GM19438 (cell line): ENCODE results near the gene PSEN2.
A peak's percentile ranks its signal among the peaks of the same experiment; 100 is the strongest.

Source experiments
- ATAC-seq: cut with Tn5 transposase; IDR thresholded peaks from one replicate; pipeline ENCODE4 v1.9.1; 2021; ENCODE audit warnings: low read depth; ENCODE audit not compliant: unreplicated experiment

Gene PSEN2

DNA sequence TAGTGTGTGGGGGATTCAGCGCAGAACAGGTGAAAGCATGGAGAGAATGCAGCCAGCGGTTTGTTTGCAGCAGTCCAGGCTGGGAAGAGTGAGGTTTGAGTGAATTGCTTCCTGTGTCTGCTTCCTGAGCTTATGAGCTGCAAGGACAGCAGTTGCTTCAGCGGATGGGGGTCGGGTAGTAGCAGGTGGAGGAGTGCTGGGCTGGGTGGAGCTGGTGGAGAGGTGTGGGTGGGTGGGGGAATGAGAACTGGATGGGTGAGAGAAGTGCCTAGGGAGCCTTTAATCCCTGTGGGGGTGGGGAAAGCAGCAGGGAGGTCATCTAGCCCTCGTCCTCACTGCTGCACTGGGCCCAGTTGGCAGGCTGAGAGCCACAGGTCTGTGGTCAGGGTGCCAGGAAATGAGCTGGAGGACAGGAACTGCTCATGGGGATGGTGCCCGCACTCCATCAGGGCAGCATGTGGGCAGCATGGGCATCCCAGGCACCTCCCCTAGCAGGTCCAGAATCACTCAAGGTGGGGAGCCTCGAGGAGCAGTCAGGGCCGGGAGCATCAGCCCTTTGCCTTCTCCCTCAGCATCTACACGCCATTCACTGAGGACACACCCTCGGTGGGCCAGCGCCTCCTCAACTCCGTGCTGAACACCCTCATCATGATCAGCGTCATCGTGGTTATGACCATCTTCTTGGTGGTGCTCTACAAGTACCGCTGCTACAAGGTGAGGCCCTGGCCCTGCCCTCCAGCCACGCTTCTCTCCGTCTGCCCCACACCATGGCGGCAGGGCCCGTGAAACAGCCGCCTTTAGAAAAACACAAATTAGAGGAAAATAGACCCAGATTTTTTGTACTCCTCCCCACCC is 14.8 kb downstream of the PSEN2 start:
- no peak for ATAC-seq

DNA sequence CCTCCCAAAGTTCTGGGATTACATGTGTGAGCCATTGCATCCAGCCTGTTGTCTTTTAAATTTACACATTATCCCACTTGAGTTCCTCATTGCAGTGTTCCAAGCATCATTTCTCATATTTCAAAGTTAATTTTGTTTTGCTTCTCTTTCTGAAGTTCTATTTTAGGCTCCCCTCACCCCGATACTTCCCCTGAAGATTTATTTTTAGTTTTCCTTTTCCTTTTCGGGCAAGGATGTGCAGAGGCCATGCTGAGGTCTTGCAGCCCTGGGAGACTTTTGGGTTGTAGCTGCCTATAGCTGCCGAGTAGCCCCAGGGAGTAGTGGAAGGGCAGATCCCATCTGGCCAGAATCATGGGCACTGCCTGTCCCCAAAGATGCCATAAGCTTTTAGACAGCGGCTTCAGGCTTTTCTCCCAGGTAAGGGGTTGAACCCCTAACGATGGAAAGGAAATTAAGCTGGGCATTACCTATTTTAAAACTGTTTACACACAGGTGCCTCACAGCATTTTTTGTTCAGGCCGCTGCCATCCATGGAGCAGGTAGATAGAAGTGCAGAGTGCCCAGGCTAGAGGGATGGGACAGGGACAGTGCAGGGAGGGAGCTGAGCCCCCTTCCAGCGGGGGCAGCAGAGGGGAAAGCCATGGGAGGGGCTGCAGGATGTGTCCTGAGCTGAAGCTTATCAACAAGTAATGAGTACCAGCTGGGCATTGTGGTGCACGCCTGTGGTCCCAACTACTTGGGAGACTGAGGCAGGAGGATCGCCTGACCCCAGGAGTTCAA is 15.9 kb downstream of the PSEN2 start:
- ATAC-seq = no peak

DNA sequence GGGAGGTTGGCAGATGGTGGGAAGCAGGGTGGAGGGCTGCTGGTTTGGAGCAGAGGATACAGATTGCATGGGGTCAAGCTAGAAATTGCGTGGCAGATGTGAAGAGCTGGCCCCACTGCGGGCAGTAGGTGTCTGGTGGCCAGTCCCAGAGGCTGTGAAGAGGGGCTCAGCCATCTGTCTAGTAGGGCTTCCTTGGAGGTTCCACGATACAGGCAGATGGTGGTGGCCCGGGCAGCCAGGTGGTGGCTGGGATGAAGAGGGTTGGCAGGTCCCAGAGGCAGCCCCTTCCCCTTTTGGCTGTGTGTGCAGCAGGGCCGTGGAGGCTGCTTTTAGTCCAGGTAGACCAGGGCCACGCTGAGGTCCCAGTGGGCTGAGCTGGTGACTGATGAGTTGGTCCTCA is 16.6 kb downstream of the PSEN2 start:
- ATAC-seq = no peak

DNA sequence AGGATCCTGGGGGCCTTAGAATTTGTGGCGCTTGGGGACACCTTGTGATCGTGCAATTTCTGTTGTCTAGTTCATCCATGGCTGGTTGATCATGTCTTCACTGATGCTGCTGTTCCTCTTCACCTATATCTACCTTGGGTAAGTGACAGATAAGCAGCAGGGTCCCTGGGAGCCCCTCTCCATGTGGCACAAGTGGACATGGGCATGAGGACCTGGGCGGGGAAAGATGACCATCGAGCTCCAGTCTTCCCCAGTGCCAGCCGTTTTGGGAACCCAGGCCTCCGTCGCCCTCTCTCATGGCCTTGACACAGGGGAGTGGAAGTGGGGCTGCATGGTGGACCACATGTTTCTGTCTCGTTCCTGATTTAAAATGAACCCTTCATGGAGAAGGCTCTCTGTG is 17.6 kb downstream of the PSEN2 start:
- no peak for ATAC-seq

DNA sequence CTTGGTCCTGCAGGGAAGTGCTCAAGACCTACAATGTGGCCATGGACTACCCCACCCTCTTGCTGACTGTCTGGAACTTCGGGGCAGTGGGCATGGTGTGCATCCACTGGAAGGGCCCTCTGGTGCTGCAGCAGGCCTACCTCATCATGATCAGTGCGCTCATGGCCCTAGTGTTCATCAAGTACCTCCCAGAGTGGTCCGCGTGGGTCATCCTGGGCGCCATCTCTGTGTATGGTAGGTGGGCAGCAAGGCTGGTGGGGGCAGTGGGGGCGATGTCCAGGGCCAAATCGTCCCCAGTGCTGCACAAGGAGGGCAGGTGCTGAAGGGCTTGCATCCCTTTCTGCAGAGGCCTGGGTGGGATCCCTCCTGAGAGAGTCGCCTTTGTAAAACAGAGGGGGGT is 18.4 kb downstream of the PSEN2 start:
- ATAC-seq = no peak

DNA sequence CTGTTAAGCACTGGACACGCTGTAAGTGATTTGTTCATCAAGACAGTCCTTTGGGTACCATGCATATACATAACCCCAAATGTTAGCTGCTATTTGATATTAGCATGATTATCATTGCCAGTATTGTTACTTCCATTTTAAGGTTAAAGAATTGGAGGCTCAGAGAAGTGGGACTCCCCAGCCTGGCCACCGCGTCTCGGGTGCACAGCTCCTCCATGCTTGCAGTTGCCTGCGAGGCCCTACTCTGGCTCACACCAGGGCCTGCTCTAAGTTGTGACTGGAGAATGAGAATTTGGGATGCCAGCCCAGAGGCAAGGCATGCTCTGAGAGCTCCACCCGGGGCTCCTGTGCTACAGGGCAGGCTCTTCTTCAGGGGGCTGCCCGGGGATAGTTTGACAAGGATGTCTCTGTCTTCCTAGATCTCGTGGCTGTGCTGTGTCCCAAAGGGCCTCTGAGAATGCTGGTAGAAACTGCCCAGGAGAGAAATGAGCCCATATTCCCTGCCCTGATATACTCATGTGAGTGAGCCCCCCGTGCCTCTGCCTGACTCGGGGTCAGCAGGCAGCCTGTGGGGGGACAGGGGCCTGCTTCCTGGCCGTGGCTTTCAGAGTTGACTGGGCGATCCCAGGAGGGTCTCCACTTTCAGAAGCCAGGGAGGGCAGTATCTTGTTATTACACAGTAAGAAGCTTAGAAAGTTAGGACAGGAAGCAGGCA is 19.4 kb downstream of the PSEN2 start:
- ATAC-seq = no peak

DNA sequence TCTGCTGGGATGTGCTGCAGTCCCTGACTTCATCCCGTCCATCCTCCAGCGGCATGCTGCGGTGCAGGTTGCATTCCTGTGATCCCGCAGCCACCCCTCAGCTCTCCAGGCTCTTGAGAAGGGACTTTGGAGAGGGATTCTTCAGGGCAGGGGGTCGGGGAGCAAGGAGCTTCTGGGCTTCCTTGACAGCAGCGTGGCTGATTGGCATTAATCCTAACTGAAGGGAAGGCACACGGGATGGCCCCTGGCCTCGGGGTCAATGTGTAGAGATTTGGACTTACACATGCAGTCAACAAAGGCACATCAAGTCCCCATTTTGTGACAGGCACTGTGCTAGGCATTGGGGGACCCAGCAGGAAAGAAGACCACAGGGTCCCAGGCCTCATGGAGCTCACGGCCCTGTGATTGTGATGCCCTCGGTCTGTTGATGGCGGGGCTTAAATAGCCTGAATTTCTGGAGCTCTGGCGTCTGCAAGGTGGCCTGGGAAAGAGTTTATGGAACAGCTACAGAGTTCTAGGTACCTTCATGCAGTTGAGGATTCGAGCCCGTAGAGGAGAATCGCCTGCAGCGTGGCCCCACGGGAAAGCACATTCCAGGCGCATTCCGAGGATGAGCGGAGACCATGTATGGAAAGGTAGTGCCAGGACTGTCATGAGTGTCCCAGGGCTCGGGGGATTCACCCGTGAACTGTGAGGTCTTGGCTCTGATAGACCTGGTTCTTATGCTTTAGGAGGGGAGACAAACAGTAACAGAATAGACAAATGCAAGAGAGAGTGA is 20.1 kb downstream of the PSEN2 start:
- ATAC-seq = no peak

DNA sequence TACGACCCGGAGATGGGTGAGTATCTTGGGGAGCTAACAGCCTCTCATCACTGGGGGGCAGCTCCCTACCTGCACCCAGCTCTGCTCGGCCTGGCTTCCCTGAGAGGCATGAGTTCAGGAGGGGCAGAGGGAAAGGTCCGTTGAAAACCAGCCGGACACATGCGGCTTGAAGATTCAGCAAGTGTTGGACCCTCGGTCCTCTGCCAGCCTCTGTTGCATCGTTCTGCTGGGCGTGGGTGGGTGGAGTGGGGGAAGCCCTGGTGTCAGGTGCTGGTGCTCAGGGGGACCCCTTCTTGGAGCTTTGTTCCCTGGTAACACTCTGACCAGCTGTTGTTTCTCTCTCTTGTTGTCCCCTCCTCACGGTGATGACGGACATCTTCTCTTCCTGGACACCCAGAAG is 20.9 kb downstream of the PSEN2 start:
- ATAC-seq = no peak

DNA sequence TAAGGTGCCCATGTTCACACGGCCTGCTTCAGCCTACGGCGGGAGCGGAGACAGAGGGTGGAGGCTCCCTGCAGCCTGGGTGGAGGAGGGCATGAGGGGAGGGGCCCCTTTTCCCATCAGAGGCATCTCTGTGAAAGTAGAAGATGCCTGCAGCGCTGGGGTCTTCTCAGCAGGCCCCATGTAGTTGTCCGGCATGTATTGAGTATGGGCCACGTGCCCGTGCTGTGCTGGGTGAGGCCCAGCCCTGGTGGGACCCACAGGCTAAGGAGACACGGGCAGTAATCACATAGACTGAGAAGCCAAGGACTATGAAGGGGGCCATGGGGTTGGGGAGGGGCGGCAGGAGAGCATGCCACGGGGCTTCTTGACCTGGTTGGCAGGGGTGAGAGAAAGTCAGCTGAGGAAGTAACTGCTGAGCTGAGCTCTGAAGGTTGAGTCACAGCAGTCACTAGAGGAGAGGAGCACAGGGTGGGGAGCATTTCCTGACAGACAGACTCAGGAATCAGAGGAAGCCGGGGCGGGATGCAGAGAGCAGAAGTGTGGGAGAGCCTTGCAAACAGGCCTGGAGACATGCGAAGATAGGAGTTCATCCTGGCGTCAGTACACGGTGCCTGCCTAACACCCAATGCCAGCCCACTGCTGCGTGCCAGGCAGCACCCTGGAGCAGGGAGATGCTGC is 21.6 kb downstream of the PSEN2 start:
- no peak for ATAC-seq

DNA sequence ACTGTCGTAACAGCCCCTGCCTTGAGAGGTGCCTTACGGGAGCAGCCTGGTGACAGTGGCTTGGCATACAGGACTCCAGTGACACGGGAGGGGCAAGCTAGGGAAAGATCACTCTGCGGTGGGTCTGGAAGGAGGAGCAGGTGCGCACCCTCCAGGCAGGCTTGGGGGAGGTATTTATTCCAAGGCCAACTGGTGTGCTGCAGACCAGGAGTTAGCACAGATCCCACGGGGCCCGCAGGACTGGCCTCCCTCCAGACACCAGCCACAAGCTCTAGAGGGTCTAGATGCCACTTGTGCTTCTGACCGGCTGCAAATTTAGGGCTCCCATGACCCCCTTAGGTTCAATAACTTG is 22.1 kb downstream of the PSEN2 start:
- ATAC-seq = no peak

DNA sequence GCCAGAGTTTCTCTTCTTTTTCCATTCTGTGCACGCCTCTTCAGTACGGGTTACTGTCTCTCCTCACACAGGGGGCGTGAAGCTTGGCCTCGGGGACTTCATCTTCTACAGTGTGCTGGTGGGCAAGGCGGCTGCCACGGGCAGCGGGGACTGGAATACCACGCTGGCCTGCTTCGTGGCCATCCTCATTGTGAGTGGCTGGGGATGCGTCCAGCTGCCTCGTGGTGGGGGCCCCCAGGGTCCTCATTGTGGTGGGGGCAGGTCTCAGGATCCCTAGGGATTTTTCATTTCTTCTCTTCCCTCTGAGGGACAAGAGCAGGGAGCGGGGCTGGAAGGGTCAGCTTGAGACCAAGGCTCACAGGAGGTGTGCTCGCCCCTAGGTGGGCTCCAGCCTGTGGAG is 23.5 kb downstream of the PSEN2 start:
- ATAC-seq = no peak

DNA sequence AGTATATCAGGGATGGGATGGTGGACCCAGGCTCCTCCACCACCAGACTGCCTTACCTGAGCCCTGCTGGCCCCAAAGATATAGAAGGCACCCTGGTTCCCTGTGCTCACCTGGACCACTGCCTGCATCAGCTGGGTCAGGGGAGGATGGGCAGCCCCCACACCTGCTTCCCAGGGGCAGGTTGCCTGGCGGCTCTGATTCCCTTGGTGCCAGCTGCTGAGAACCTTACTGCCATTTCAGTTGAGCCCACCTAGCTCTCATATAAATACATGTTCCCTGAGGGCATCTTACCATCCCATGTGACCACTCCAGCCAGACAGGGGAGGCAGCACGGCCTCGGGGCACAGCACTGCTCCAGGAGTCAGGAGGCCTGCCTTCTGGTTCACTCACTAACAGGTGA is 24.4 kb downstream of the PSEN2 start:
- no peak for ATAC-seq

DNA sequence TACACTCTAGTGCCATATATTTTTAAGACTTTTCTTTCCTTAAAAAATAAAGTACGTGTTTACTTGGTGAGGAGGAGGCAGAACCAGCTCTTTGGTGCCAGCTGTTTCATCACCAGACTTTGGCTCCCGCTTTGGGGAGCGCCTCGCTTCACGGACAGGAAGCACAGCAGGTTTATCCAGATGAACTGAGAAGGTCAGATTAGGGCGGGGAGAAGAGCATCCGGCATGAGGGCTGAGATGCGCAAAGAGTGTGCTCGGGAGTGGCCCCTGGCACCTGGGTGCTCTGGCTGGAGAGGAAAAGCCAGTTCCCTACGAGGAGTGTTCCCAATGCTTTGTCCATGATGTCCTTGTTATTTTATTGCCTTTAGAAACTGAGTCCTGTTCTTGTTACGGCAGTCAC is 25.2 kb downstream of the PSEN2 start:
- ATAC-seq = no peak

DNA sequence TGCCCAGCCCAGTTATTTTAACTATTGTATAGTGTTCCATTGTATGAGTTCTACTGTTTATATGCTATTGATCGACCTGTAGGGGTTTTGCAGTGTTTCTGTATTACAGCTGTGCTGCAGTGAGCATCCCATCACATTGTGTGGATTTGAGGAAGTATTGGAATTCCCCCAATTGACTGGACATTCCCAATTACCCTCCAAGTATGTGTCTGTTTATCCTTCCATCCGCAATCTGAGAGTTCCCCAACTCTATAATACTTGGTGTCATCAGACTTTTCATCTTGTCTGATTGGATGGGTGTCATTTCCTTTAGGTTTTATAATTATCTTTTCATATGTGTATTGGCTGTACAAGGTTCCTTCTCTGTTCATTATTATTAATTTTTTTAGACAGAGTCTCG is 27.8 kb downstream of the PSEN2 start:
- no peak for ATAC-seq

DNA sequence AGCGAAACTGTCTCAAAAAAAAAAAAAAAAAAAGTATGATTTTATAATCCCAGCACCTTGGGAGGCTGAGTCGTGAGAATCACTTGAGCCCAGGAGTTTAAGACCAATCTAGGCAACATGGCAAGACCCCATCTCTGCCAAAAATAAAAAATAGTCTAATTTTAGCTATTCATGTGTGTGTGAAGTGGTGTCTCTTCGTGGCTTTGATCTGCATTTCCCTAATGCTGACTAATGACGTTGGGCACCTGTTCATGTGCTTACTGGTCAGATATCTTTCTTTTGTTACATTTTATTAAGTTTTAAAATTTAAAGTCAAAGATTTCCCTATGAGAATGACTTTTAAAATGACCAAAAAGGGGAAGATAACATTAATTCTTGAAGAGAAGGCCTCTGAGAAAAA is 31.0 kb downstream of the PSEN2 start:
- no peak for ATAC-seq

DNA sequence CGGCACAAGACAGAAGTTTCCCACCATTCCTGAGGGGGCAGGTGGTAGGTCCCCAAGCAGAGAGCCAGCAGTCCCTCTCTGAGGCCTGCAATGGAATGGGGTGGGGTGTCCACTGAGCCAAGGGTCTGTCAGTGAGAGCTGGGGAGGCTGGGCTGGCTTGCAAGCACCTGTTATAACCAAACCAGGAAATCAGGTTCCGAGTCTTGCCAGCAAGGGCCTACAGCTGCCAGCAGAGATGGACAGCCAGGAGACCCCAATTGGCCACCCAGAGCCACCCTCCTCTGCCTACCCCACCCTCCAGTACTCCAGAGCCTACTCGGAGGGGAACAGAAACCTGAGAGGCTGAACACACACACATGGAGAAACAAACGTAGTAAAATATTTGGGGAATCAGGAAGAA is 32.2 kb downstream of the PSEN2 start:
- ATAC-seq = no peak

DNA sequence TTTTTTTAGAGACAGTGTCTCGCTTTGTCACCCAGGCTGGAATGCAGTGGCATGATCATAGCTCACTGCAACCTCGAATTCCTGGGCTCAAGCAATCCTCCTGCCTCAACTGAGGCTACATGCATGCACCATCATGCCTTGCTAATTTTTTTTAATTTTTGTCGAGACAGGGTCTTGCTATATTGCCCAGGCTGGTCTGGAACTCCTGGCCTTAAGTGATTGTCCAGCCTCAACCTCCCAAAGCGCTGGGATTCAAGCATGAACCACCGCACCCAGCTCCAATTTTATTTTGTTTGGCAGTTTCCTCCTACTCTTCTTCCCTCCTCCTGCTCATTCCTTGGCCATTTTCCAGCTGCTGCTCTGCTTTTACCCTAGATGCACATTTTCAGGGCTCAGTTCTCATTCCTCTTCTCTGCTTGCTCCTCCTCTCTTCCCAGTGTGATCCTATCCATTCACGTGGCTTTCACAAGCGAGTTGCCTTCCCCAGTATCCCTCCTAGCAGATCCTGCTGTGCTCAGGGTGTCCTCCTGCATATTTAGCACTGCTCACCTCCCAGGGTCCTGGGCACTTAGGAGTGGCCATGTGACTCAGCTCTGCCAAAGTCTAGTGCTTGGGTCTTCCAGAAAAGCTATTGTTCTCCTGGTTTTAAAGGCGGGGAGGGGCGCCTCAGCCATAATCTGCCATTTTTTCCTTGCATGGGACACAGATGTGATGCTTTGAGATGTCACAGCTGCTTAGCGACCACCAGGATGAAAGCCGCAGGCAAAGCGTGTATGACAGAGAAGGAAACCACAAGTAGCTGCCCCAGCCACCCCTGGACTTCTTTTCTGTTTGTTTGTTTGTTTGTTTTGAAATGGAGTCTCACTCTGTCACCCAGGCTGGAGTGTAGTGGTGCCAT is 33.7 kb downstream of the PSEN2 start:
- ATAC-seq = peak; percentile 35

DNA sequence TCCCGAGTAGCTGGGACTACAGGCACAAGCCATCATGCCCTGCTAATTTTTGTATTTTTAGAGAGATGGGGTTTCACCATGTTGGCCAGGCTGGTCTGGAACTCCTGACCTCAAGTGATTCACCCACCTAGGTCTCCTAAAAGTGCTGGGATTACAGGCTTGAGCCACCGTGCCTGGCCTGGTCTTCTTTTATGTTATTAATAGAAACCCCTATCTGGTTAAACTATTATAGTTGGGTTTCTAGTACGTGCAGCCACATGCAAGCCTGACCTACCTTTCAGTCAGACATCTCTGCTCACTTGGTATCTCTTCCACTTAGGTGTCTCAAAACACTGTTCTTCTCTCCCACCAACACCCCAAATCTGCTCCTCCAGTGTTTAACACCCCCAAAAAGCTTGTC is 34.4 kb downstream of the PSEN2 start:
- peak; percentile 60 for ATAC-seq

DNA sequence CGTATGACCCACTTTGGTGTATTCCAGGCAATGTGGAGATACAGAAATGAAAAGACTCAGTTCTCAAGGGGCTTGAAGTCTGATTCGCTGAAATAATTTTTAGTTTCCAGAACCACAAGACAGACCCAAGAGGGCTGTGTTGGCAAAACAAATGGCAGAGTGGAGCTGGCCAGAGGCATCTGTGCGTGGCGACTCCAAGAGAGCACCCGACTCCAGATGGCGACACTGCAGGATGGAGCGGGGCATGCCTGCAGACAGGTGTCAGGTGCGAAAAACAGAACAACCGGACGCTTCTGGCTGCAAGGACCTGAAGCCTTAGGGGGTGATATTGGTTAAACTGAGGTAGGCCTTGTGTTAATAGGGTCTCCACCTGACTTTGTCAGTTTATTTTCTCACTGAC is 38.0 kb downstream of the PSEN2 start:
- no peak for ATAC-seq
